Neural progenitor cell (in vitro differentiated cells): ENCODE measurements around the gene CPT1A. TPM values are rescaled to one million over a fixed set of nuclear protein-coding genes. Genes with fewer than 3 reads are reported as not detected.

Experiments used
- DNase-seq: peaks from one replicate; pipeline ENCODE4 v3.0.0-alpha.2; 2016; ENCODE audit warnings: low spot score
- H2AFZ ChIP-seq: fragments of 200-600 bp; sonication (generic); replicated peaks from 2 replicates; pipeline ENCODE4 v1.6.1; 2016; ENCODE audit warnings: antibody characterized with exemption
- H3F3A ChIP-seq: fragments of 200-600 bp; sonication (generic); 2 replicates; pipeline ENCODE4 v1.6.1; 2016; ENCODE audit warnings: antibody characterized with exemption, low read depth
- H3K27ac ChIP-seq: fragments of 200-600 bp; sonication (generic); 2 replicates; pipeline ENCODE4 v1.5.1; 2016; ENCODE audit warnings: mild to moderate bottlenecking
- H3K27me3 ChIP-seq: fragments of 200-600 bp; sonication (generic); 2 replicates; pipeline ENCODE4 v1.6.1; 2016; ENCODE audit warnings: mild to moderate bottlenecking, moderate library complexity
- H3K36me3 ChIP-seq: fragments of 200-600 bp; sonication (generic); 2 replicates; pipeline ENCODE4 v1.5.1; 2016
- H3K4me1 ChIP-seq: fragments of 200-600 bp; sonication (generic); 2 replicates; pipeline ENCODE4 v1.6.1; 2016; ENCODE audit warnings: mixed run types
- H3K4me2 ChIP-seq: fragments of 200-600 bp; sonication (generic); 2 replicates; pipeline ENCODE4 v1.6.1; 2016
- H3K4me3 ChIP-seq: fragments of 200-600 bp; sonication (generic); 2 replicates; pipeline ENCODE4 v1.5.1; 2016
- H3K79me2 ChIP-seq: fragments of 200-600 bp; sonication (generic); 2 replicates; pipeline ENCODE4 v1.6.1; 2016; ENCODE audit warnings: low read depth
- H3K9ac ChIP-seq: fragments of 200-600 bp; sonication (generic); 2 replicates; pipeline ENCODE4 v1.6.1; 2016
- H3K9me3 ChIP-seq: fragments of 200-600 bp; sonication (generic); 2 replicates; pipeline ENCODE4 v1.5.1; 2016; ENCODE audit warnings: low read depth
- H4K20me1 ChIP-seq: fragments of 200-600 bp; sonication (generic); 2 replicates; pipeline ENCODE4 v1.6.1; 2016; ENCODE audit warnings: low read depth
- H3K27ac Mint-ChIP-seq: 3 replicates; pipeline ENCODE4 v1.8.0; 2021; ENCODE audit warnings: mixed read lengths
- H3K27me3 Mint-ChIP-seq: 2 replicates; pipeline ENCODE4 v1.8.0; 2022; ENCODE audit warnings: low read depth, mild to moderate bottlenecking, inconsistent platforms, moderate library complexity, mixed read lengths; ENCODE audit not compliant: insufficient read depth
- H3K36me3 Mint-ChIP-seq: 3 replicates; pipeline ENCODE4 v1.8.0; 2021; ENCODE audit warnings: mixed read lengths
- H3K4me1 Mint-ChIP-seq: 3 replicates; pipeline ENCODE4 v1.8.0; 2021; ENCODE audit warnings: mixed read lengths
- H3K4me3 Mint-ChIP-seq: 3 replicates; pipeline ENCODE4 v1.8.0; 2021; ENCODE audit warnings: mild to moderate bottlenecking, moderate library complexity, mixed read lengths
- H3K9me3 Mint-ChIP-seq: 3 replicates; pipeline ENCODE4 v1.8.0; 2020; ENCODE audit warnings: mixed read lengths
- CTCF ChIP-seq: fragments of 200-600 bp; sonication (generic); IDR thresholded peaks from 2 replicates; pipeline ENCODE4 v1.5.1; 2017; ENCODE audit warnings: antibody characterized with exemption, mild to moderate bottlenecking
- EZH2 ChIP-seq: fragments of 200-600 bp; sonication (generic); IDR thresholded peaks from 2 replicates; pipeline ENCODE4 v1.6.1; 2017; ENCODE audit warnings: antibody characterized with exemption, mild to moderate bottlenecking, moderate library complexity
- EZH2phosphoT487 ChIP-seq: fragments of 200-600 bp; sonication (generic); IDR thresholded peaks from 2 replicates; pipeline ENCODE4 v1.6.1; 2017; ENCODE audit warnings: antibody characterized with exemption
- total RNA-seq: library from RNA; depleted of rRNA; stranded (reverse); fragments of >200 nt; gene quantifications from 2 replicates; pipeline ENCODE4 v1.2.3, GENCODE V29; 2015; ENCODE audit warnings: low replicate concordance

The CPT1A gene
- total RNA-seq, 1 donor from 2014 or later: 0.64 TPM

- DNase-seq: no peak
- peaks cover 6% of the 10 kb centered on the region for H3K27me3 Mint-ChIP-seq
- H3K9me3 ChIP-seq: no peaks in the 10 kb centered on the region
- no peaks in the 10 kb centered on the region for H3K36me3 Mint-ChIP-seq
- TF ChIP-seq EZH2phosphoT487 (no peak), CTCF (no peak), EZH2 (no peak)
- H3K4me1 Mint-ChIP-seq: peaks cover 8% of the 10 kb centered on the region
- H3K4me2 ChIP-seq: no peak overlapping the region
- no peak overlapping the region for H3K9ac ChIP-seq
- no peaks in the 10 kb centered on the region for H3K9me3 Mint-ChIP-seq
- H3K4me1 ChIP-seq: no peaks in the 10 kb centered on the region
- H3K79me2 ChIP-seq: no peaks in the 10 kb centered on the region
- no peaks in the 10 kb centered on the region for H4K20me1 ChIP-seq
- no peak overlapping the region for H3K27ac Mint-ChIP-seq
- no peaks in the 10 kb centered on the region for H3K36me3 ChIP-seq
- no peak overlapping the region for H3K4me3 ChIP-seq
- H3K27ac ChIP-seq: no peak overlapping the region
- no peaks in the 10 kb centered on the region for H3K27me3 ChIP-seq
- no peaks in the 10 kb centered on the region for H3F3A ChIP-seq
- H2AFZ ChIP-seq: no peak overlapping the region
- H3K4me3 Mint-ChIP-seq: no peak overlapping the region
These were observed 65.7 kb downstream of the CPT1A start for GRCh38 chr11:68775951-68776388.

- Mint-ChIP-seq H3K27me3 (peaks cover 6% of the 10 kb centered on the region), H3K36me3 (no peaks in the 10 kb centered on the region), H3K9me3 (no peaks in the 10 kb centered on the region), H3K4me1 (peaks cover 15% of the 10 kb centered on the region), H3K4me3 (no peak overlapping the region), H3K27ac (no peak overlapping the region)
- Histone ChIP-seq H3K9me3 (no peaks in the 10 kb centered on the region), H4K20me1 (no peaks in the 10 kb centered on the region), H3K79me2 (no peaks in the 10 kb centered on the region), H3K27me3 (no peaks in the 10 kb centered on the region), H3K4me1 (no peaks in the 10 kb centered on the region), H3K4me3 (no peak overlapping the region), H3K36me3 (no peaks in the 10 kb centered on the region), H3F3A (no peaks in the 10 kb centered on the region), H3K27ac (no peak overlapping the region), H3K9ac (no peak overlapping the region), H2AFZ (no peak overlapping the region), H3K4me2 (no peak overlapping the region)
- DNase-seq: no peak
- TF ChIP-seq EZH2phosphoT487: no peak
- TF ChIP-seq CTCF: no peak
- no peak for TF ChIP-seq EZH2
These were observed 67.5 kb downstream of the CPT1A start for GRCh38 chr11:68774194-68774585.

- Mint-ChIP-seq H3K4me3 (no peak overlapping the region), H3K9me3 (no peaks in the 10 kb centered on the region), H3K27me3 (peaks cover 6% of the 10 kb centered on the region), H3K27ac (no peak overlapping the region), H3K36me3 (no peaks in the 10 kb centered on the region), H3K4me1 (peaks cover 13% of the 10 kb centered on the region)
- H3K79me2 ChIP-seq: no peaks in the 10 kb centered on the region
- H4K20me1 ChIP-seq: no peaks in the 10 kb centered on the region
- no peak for DNase-seq
- TF ChIP-seq CTCF: no peak
- no peak for TF ChIP-seq EZH2phosphoT487
- TF ChIP-seq EZH2: no peak
- H3K36me3 ChIP-seq: no peaks in the 10 kb centered on the region
- no peak overlapping the region for H2AFZ ChIP-seq
- no peaks in the 10 kb centered on the region for H3F3A ChIP-seq
- H3K4me1 ChIP-seq: no peaks in the 10 kb centered on the region
- H3K9me3 ChIP-seq: no peaks in the 10 kb centered on the region
- H3K9ac ChIP-seq: no peak overlapping the region
- H3K27me3 ChIP-seq: no peaks in the 10 kb centered on the region
- H3K4me3 ChIP-seq: no peak overlapping the region
- no peak overlapping the region for H3K4me2 ChIP-seq
- H3K27ac ChIP-seq: no peak overlapping the region
These were observed 68.1 kb downstream of the CPT1A start for GRCh38 chr11:68773521-68774193.
